ENCODE measurements around the gene ANKZF1.

Gene ANKZF1

DNA sequence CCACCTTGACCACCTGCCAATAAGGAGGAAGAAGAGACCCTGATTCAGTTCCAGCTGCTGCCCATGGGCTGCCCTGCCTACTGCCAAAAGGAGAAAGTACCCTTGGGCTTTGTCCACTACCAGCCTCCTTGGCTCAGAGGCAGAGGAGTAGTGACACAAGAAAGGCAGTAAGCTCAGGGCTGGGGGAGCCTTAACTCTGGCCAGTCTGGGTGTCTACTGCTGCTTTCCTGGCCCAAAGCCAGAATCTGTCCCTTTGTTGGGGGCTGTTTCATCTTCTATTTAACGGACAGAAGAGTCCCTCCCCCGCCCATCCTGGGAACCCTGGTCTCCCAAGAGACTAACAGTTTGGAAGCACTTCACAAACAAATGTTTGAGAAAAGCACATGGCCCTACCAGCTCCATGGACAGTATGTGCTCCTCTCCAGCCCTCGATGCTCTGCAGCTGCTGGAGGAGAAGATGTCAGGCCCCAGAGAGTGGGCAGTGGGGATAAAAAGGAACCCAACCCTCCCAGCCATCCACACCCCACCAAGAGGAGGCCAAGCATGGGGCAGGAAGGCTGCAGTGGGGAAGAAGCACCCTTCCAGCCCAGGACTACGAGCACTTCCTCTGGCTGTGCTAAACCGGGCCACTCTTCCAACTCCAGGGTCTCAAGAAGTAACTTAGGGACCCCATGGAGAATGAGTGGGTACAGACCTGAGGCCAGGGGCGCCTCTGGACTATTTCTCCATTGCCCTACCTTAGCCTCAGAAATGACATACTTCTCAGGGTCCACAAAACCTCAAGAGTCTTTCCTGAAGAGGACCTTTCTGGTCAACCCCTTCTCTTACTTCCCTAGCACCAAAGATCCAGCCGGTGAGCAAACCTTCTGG lies 1.3 kb upstream of the ANKZF1 start:
- Histone ChIP-seq H3K4me3 (ENCODE audit: low read depth in 1 of 2, low read length in 2 of 2) (peak overlapping the region; percentile 89 to 93), H3K27me3 (ENCODE audit: control insufficient read depth in 1 of 2, insufficient read depth in 2 of 2, low read length in 2 of 2) (no peaks in the 10 kb centered on the region), H3K9ac (ENCODE audit: low read depth in 1 of 2, low read length in 2 of 2) (peak overlapping the region; percentile 92), H3K9me3 (ENCODE audit: control insufficient read depth in 1 of 2, low read length in 2 of 2) (no peaks in the 10 kb centered on the region), H3K36me3 (ENCODE audit: control insufficient read depth in 1 of 2, insufficient read depth in 2 of 2, low read length in 2 of 2) (peaks cover 46 to 50% of the 10 kb centered on the region in 2 donors), H3K4me1 (ENCODE audit: control insufficient read depth in 1 of 2, insufficient read depth in 2 of 2, low read length in 2 of 2) (peaks cover 24 to 26% of the 10 kb centered on the region in 2 donors), H3K27ac (ENCODE audit: low read depth, low read length) (no peak overlapping the region)

DNA sequence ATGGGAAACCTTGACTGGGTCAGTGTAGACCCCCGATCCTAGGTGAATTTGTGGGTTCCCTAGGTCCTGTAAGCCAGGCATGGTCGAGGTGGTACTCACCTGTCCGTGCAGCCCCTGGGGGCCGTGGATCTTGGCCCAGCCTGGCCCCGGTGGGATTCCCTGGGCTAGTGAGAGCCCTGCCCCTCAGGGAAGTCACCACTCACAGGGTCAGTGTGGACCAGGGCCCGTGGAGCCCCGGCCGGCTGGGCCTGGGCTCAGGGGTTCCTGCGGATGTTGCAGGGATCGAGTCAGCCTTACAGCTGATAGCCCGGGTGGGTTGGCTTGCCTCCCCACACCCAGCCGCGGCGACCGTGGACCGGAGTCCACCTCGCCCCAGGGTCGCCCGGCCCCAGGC lies 698 bp upstream of the ANKZF1 start:
- Histone ChIP-seq H3K27me3 (ENCODE audit: control insufficient read depth in 1 of 2, insufficient read depth in 2 of 2, low read length in 2 of 2) (no peaks in the 10 kb centered on the region), H3K4me1 (ENCODE audit: control insufficient read depth in 1 of 2, insufficient read depth in 2 of 2, low read length in 2 of 2) (peaks cover 24 to 26% of the 10 kb centered on the region in 2 donors), H3K9me3 (ENCODE audit: control insufficient read depth in 1 of 2, low read length in 2 of 2) (no peaks in the 10 kb centered on the region), H3K9ac (ENCODE audit: low read depth in 1 of 2, low read length in 2 of 2) (peak overlapping the region; percentile 92), H3K27ac (ENCODE audit: low read depth, low read length) (peak overlapping the region; percentile 94), H3K4me3 (ENCODE audit: low read depth in 1 of 2, low read length in 2 of 2) (peak overlapping the region; percentile 89 to 93), H3K36me3 (ENCODE audit: control insufficient read depth in 1 of 2, insufficient read depth in 2 of 2, low read length in 2 of 2) (peaks cover 46 to 50% of the 10 kb centered on the region in 2 donors)

DNA sequence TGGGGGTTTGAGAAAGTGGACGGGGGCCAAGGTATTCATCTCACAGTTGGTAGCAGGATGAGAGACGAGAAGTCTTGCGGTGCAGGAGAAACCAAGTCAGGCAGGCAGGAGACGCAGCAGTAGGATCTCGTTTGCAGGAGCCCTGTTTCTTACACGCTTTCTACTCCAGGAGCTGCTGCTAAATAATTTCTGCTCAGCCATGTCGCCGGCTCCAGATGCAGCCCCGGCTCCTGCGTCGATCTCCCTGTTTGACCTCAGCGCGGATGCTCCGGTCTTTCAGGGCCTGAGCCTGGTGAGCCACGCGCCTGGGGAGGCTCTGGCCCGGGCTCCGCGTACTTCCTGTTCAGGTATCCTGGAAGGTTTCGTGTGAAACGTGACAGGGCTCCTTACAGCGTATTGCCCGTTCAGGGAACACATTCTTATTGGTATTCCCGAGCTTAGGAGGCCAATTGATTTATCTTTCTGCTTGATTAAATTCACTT lies 494 bp downstream of the ANKZF1 start:
- Histone ChIP-seq H3K27me3 (ENCODE audit: control insufficient read depth in 1 of 2, insufficient read depth in 2 of 2, low read length in 2 of 2) (no peaks in the 10 kb centered on the region), H3K36me3 (ENCODE audit: control insufficient read depth in 1 of 2, insufficient read depth in 2 of 2, low read length in 2 of 2) (peaks cover 40 to 50% of the 10 kb centered on the region in 2 donors), H3K9ac (ENCODE audit: low read depth in 1 of 2, low read length in 2 of 2) (peak overlapping the region; percentile 86 to 88), H3K4me1 (ENCODE audit: control insufficient read depth in 1 of 2, insufficient read depth in 2 of 2, low read length in 2 of 2) (peaks cover 24 to 26% of the 10 kb centered on the region in 2 donors), H3K9me3 (ENCODE audit: control insufficient read depth in 1 of 2, low read length in 2 of 2) (no peaks in the 10 kb centered on the region), H3K27ac (ENCODE audit: low read depth, low read length) (peak overlapping the region; percentile 86), H3K4me3 (ENCODE audit: low read depth in 1 of 2, low read length in 2 of 2) (peak overlapping the region; percentile 93 to 98)

DNA sequence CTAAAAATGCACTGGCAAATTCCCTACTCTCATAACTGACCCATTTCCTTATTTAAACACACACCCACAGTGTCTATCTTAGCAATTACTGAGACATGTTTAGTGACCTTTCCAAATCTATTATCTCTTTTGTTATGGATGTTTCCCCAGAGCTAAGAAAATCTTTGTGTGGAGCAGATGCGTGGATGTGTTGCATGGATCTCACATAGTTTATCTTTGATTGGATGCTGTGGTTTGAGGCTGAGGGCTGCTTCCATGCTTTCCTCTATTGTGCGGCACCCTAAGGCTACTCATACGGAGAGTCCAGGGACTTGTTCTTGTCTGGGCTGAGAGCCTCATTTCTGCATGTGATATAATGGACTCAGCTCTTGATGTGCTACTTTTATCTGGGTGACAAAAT lies 4.7 kb downstream of the ANKZF1 start:
- Histone ChIP-seq H3K27me3 (ENCODE audit: control insufficient read depth in 1 of 2, insufficient read depth in 2 of 2, low read length in 2 of 2) (no peaks in the 10 kb centered on the region), H3K4me1 (ENCODE audit: control insufficient read depth in 1 of 2, insufficient read depth in 2 of 2, low read length in 2 of 2) (peaks cover 10 to 12% of the 10 kb centered on the region in 2 donors), H3K9me3 (ENCODE audit: control insufficient read depth in 1 of 2, low read length in 2 of 2) (no peaks in the 10 kb centered on the region), H3K36me3 (ENCODE audit: control insufficient read depth in 1 of 2, insufficient read depth in 2 of 2, low read length in 2 of 2) (peaks cover 42 to 65% of the 10 kb centered on the region in 2 donors), H3K4me3 (ENCODE audit: low read depth in 1 of 2, low read length in 2 of 2) (no peak overlapping the region), H3K9ac (ENCODE audit: low read depth in 1 of 2, low read length in 2 of 2) (no peak overlapping the region), H3K27ac (ENCODE audit: low read depth, low read length) (no peak overlapping the region)

DNA sequence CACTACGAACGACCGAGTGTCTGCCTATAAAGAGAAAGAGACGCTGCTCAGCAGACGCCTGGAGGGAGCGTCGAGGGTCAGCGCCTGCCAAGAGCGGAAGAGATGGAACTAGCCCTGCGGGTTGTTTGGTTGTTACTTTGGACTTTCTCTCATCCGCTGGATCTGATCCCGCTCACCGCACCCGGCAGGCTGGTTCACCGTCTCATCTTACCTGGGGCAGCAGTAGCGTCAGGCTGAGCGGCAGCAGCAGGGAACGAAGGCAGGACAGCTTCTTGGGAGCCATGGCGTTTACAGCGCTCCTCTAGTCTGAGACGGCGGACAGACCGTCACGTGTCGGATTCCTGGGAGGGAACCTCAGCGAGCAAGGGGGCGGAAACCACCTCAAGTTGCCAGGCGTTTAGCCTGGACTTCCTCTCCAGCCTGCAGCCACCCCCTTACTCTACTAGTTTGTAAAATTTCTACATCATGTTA lies 13.7 kb downstream of the ANKZF1 start:
- peaks cover 40% of the 10 kb centered on the region in 2 donors for H3K4me1 ChIP-seq (ENCODE audit: control insufficient read depth in 1 of 2, insufficient read depth in 2 of 2, low read length in 2 of 2)
- no peaks in the 10 kb centered on the region for H3K9me3 ChIP-seq (ENCODE audit: control insufficient read depth in 1 of 2, low read length in 2 of 2)
- peak overlapping the region in 1 of 2 donors; percentile 33 for H3K9ac ChIP-seq (ENCODE audit: low read depth in 1 of 2, low read length in 2 of 2)
- peaks cover 7 to 15% of the 10 kb centered on the region in 2 donors for H3K36me3 ChIP-seq (ENCODE audit: control insufficient read depth in 1 of 2, insufficient read depth in 2 of 2, low read length in 2 of 2)
- no peak overlapping the region for H3K27ac ChIP-seq (ENCODE audit: low read depth, low read length)
- peak overlapping the region; percentile 50 to 59 for H3K4me3 ChIP-seq (ENCODE audit: low read depth in 1 of 2, low read length in 2 of 2)
- no peaks in the 10 kb centered on the region for H3K27me3 ChIP-seq (ENCODE audit: control insufficient read depth in 1 of 2, insufficient read depth in 2 of 2, low read length in 2 of 2)

DNA sequence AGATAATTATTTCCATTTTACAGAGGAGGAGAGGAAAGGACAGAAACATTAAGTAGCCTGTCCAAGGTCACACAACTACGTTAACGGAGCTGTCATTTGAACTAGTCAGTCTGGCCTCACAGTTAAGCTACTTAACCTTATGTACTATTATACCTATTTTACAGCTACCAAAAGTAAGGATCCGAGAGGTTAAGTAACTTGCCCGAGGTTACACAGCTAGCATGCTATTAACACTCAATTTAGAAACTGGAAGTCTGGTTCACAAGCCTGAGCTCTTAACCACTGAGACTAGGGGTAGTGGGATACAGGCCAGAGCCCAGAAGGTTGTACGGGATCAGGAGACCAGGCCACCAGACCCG lies 15.2 kb downstream of the ANKZF1 start:
- Histone ChIP-seq H3K27ac (ENCODE audit: low read depth, low read length) (peak overlapping the region; percentile 90), H3K27me3 (ENCODE audit: control insufficient read depth in 1 of 2, insufficient read depth in 2 of 2, low read length in 2 of 2) (no peaks in the 10 kb centered on the region), H3K4me1 (ENCODE audit: control insufficient read depth in 1 of 2, insufficient read depth in 2 of 2, low read length in 2 of 2) (peaks cover 54 to 55% of the 10 kb centered on the region in 2 donors), H3K9ac (ENCODE audit: low read depth in 1 of 2, low read length in 2 of 2) (peak overlapping the region; percentile 68 to 95), H3K4me3 (ENCODE audit: low read depth in 1 of 2, low read length in 2 of 2) (peak overlapping the region; percentile 71 to 87), H3K36me3 (ENCODE audit: control insufficient read depth in 1 of 2, insufficient read depth in 2 of 2, low read length in 2 of 2) (peaks cover 7 to 15% of the 10 kb centered on the region in 2 donors), H3K9me3 (ENCODE audit: control insufficient read depth in 1 of 2, low read length in 2 of 2) (no peaks in the 10 kb centered on the region)

DNA sequence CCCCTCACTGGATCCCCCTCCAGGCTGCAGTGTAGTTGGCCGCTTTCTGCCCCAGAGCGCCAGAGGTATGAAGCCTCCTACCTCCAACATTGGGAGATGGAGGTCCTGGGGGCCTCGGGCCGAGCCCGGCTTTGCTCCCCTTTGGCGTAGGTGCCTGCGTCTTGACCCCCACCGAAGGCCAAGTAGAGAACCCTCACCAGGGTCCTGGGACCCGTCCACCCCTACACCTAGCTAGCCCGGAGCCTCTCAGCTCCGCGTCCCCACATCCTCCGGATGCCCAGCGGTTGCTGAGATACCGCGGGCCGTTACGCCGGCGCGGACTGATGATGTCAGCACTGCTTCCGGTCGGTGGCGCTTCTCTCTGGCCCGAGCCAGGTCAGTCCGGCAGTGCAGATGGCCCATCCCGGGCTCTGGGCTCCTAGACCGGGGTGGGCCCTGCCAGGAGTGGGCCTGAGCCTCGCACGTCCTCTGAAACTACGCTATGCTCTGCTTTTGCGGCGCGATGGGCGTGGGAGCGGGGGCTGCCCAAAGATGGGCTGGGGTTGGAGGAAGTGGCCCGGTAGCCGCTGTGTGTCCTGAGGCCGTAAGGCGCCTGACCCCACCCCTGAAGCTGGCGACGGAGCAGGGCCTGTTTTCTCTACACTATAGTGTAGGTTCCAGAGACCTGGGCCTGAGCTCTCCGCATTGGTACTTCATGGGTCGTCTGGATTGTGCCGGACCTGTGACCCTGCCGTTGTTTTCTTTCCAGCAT lies 15.7 kb downstream of the ANKZF1 start, which contains the start of the genes GLB1L and STK16:
Gene GLB1L, minus strand, starts transcription at position 297 of the 751 bp plus-strand sequence. CDS start 1,871 bp downstream, outside the sequence.
Gene STK16, plus strand, starts transcription at position 332 of the 751 bp plus-strand sequence. CDS start 521 bp downstream, outside the sequence.
- Histone ChIP-seq H3K9ac (ENCODE audit: low read depth in 1 of 2, low read length in 2 of 2) (peak within 1 kb of the TSS; percentile 68 to 95), H3K4me3 (ENCODE audit: low read depth in 1 of 2, low read length in 2 of 2) (peak within 1 kb of the TSS; percentile 71 to 87), H3K27me3 (ENCODE audit: control insufficient read depth in 1 of 2, insufficient read depth in 2 of 2, low read length in 2 of 2) (no peaks in the 10 kb centered on the region), H3K9me3 (ENCODE audit: control insufficient read depth in 1 of 2, low read length in 2 of 2) (no peaks in the 10 kb centered on the region), H3K36me3 (ENCODE audit: control insufficient read depth in 1 of 2, insufficient read depth in 2 of 2, low read length in 2 of 2) (peaks cover 7 to 18% of the 10 kb centered on the region in 2 donors), H3K4me1 (ENCODE audit: control insufficient read depth in 1 of 2, insufficient read depth in 2 of 2, low read length in 2 of 2) (peaks cover 60% of the 10 kb centered on the region in 2 donors), H3K27ac (ENCODE audit: low read depth, low read length) (peak within 1 kb of the TSS; percentile 90)

DNA sequence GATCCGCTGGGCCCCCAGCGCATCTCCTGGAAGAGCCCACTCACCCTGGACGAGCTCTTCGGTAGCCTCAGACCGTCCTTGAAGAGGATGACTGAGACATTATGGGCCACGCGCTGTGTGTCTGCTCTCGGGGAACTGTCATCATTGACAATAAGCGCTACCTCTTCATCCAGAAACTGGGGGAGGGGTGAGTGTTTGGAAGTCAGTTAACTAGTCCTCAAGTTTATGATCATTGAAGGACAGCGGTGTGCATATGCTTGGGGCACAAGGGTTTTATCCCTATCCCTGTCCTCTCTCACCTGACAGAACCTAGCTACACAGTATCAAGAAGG lies 16.3 kb downstream of the ANKZF1 start:
- H3K27me3 ChIP-seq (ENCODE audit: control insufficient read depth in 1 of 2, insufficient read depth in 2 of 2, low read length in 2 of 2): no peaks in the 10 kb centered on the region
- H3K4me1 ChIP-seq (ENCODE audit: control insufficient read depth in 1 of 2, insufficient read depth in 2 of 2, low read length in 2 of 2): peaks cover 65 to 66% of the 10 kb centered on the region in 2 donors
- H3K36me3 ChIP-seq (ENCODE audit: control insufficient read depth in 1 of 2, insufficient read depth in 2 of 2, low read length in 2 of 2): peaks cover 7 to 24% of the 10 kb centered on the region in 2 donors
- H3K4me3 ChIP-seq (ENCODE audit: low read depth in 1 of 2, low read length in 2 of 2): peak overlapping the region; percentile 71 to 87
- no peaks in the 10 kb centered on the region for H3K9me3 ChIP-seq (ENCODE audit: control insufficient read depth in 1 of 2, low read length in 2 of 2)
- peak overlapping the region; percentile 90 for H3K27ac ChIP-seq (ENCODE audit: low read depth, low read length)
- H3K9ac ChIP-seq (ENCODE audit: low read depth in 1 of 2, low read length in 2 of 2): peak overlapping the region; percentile 68 to 95

DNA sequence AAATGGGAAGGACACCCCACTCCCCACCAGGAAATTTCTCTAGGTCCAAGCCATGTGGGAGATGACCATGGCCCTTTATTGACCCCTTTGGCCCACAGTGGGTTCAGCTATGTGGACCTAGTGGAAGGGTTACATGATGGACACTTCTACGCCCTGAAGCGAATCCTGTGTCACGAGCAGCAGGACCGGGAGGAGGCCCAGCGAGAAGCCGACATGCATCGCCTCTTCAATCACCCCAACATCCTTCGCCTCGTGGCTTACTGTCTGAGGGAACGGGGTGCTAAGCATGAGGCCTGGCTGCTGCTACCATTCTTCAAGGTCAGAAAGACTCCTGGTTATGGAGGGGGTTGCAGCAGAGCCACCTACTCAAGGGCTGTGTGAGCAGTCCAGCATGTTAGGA lies 17.0 kb downstream of the ANKZF1 start:
- H3K4me1 ChIP-seq (ENCODE audit: control insufficient read depth in 1 of 2, insufficient read depth in 2 of 2, low read length in 2 of 2): peaks cover 72 to 73% of the 10 kb centered on the region in 2 donors
- no peak overlapping the region for H3K9ac ChIP-seq (ENCODE audit: low read depth in 1 of 2, low read length in 2 of 2)
- no peaks in the 10 kb centered on the region for H3K27me3 ChIP-seq (ENCODE audit: control insufficient read depth in 1 of 2, insufficient read depth in 2 of 2, low read length in 2 of 2)
- H3K9me3 ChIP-seq (ENCODE audit: control insufficient read depth in 1 of 2, low read length in 2 of 2): no peaks in the 10 kb centered on the region
- peak overlapping the region; percentile 34 to 71 for H3K4me3 ChIP-seq (ENCODE audit: low read depth in 1 of 2, low read length in 2 of 2)
- H3K36me3 ChIP-seq (ENCODE audit: control insufficient read depth in 1 of 2, insufficient read depth in 2 of 2, low read length in 2 of 2): peaks cover 14 to 30% of the 10 kb centered on the region in 2 donors
- H3K27ac ChIP-seq (ENCODE audit: low read depth, low read length): no peak overlapping the region

Measured in duodenal mucosa (tissue), 2 donors.